Measurements from ENCODE around the gene MITF.

MITF gene

DNA sequence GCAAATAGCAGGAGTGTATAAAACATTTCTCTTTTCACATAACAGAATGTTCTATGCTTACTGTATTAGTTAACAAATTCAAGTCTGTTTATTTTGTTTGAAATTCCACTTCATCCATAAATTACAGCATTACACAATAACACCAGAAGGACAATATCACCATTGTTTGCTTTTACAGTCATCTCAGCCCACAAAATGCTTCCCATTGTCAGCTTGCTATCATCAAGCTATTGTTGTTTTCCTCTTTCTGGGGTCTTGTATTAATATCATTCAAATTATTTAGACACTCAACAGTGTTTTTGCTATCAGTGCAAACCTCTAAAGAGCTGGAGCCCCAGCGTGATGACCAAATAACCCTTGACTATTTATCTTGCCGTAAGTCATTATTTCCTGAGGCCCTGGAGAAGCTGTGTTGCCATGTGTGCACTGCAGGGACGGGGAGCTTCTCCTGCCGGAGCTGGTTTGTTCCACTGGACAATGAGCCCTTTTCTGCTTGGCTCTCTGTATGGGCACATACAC lies 261.4 kb downstream of the MITF start:
- DNase-seq (ENCODE audit: low read depth in 1 of 2, low spot score in 1 of 2): no peak

DNA sequence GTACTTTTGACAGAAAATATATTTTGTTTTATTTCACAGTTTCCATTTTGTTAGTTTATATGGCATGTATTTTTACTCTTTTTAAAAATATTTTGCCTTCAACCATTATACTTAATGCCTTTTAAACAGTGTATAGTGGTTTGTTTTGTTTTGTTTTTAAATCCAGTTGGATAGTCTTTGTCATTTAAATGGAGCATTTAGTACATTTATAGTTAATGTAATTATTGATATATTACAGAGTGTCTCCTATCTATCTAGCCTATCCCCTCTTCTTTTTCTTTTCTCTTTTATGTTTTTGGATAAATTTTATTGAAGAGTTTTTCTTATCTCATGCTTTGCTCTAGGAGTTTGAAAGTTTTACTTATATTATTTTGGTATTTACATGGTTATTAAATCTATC lies 263.9 kb downstream of the MITF start:
- DNase-seq (ENCODE audit: low read depth in 1 of 2, low spot score in 1 of 2): no peak

DNA sequence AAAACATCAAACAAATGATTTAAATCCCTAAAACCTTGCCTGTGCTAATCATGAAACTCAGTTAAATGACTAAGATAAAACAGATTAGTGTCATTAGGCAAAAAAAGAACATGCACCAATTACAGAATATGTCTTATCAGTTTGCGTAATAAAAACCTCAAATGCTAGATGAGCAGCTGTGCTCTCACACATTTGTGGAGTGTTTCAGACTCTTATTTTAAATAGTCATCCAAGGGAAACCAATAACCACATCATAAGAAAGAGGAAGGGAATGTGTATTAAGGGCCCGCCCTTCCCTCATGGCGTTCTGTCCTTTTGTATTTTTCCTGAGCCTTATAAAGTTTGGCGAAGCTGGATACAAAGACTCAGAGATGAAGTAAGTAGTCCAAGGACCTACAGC lies 266.8 kb downstream of the MITF start:
- DNase-seq (ENCODE audit: low read depth in 1 of 2, low spot score in 1 of 2): no peak

DNA sequence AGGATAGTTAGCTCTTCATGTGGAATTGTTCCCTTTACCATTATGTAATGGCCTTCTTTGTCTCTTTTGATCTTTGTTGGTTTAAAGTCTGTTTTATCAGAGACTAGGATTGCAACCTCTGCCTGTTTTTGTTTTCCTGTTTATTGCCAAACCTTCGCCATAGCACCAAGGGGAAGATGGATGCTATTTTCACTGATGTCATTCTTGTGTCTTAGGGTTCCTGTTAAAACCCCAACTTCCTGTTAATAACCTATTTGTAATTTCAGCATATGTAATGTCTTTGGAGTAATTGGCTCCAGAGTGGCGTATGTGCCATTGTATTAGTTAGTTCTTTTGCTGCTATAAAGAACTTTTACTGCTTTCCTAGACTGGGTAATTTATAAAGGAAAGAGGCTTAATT lies 271.1 kb downstream of the MITF start:
- DNase-seq (ENCODE audit: low read depth in 1 of 2, low spot score in 1 of 2): no peak

DNA sequence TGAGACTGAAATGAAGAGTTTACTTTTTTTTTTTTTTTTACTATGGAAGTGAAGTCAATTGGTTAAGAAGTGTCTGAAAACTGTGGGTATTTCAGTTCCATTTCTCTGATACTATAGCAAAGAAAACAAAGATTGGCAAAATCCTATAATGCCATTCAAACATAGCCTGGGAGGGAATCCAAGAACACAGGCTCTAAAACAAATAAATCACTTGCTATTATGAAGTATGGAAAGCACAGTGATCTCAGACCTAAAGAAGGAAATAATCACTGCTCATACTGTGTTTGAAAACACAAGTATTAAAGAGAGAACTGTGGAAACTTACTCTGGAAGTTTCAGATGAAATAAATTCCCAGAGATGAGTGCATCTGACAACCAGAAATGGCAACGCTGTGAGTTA lies 272.3 kb downstream of the MITF start:
- DNase-seq (ENCODE audit: low read depth in 1 of 2, low spot score in 1 of 2): no peak

Data from activated T-helper 1 cell treated with anti-CD3 and anti-CD28 coated beads, Interleukin-2, amount 50 U/mL, for 16 hours (primary cell).